Measurements from ENCODE around the gene BTBD1.
A peak's percentile ranks its signal among the peaks of the same experiment; 100 is the strongest.
"Not testable (repeated sequence)": the region's sequence is repeated elsewhere in the genome, so short reads cannot be mapped to it uniquely, and the experiment has no call there.

BTBD1 gene

DNA sequence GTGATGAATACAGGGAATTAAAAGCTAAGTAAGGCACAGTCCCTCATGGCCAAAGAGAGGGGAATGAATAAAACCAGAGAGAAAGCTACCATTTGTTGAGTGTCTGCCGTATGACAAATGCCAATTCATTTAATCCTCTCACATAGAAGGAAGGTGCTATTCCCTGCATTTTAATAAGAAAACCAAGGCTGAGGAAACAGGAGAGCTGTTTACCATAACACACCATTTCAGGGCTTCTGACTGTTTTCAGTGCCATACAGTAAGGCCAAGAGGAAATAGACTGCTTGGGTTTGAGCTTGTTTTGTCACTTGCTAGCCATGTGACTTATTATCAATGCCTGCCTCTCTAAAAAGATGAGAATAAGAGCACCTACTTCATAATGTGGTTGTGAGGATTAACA lies 10.1 kb downstream of the BTBD1 start:
- DNase-seq, result no peak

DNA sequence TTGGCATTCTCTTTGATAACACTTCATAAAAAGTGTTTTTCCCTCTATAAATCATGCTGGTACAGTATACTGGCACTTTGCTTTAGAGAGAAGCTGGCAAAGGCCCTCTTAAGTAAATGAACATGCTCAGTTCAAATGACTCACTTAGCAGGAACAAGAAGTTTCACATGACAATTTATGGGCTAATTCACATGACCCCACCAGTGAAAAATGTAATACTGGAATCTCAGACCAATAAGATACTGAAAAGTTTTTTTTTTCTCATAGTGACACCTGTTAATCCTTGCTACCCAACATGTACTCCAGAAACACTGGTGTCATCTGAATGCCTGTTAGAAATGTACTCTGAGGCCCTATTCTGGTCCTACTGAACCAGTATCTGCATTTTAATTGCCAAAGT lies 13.9 kb downstream of the BTBD1 start:
- DNase-seq, result peak; percentile 73 to 92

DNA sequence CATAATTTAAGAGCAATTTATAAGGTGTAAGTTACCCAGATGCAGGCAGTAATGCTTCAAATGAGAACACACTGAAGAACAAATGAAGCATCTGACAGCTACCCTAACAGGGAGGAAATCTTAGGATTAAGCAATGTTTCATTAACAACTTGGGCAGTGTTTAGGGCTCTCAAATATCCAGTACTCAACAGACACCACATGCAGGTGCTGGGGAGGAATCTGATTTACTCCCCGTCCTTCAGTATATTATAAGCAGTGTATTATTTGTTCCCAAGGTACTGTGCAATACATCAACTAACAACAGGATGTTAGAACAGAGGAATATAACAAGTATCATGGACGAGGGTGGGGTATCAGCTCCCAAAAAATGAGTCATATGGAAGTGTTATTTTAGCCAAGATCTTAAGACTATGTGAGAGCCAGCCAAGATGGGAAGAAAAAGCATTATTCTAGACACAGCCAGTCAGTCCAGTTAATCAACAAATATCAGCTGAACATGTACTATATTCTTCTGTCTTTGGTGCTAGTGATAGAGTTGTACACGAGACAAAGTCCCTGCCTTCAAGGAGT lies 20.4 kb downstream of the BTBD1 start:
- no peak for DNase-seq

DNA sequence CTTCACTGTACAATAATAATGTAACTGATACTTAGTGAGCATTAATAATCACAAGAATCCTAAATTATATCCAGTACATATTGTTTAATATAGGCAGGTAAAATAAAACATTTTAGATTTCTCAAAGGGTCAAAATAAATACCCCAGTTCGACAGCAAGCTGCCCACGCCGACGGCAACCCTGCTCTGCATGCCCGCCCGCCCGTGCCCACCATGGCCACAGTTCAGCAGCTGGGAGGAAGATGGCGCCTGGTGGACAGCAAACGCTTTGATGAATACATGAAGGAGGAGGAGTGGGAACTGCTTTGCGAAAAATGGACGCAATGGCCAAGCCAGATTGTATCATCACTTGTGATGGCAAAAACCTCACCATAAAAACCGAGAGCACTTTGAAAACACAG lies 22.9 kb downstream of the BTBD1 start:
- no peak for DNase-seq

DNA sequence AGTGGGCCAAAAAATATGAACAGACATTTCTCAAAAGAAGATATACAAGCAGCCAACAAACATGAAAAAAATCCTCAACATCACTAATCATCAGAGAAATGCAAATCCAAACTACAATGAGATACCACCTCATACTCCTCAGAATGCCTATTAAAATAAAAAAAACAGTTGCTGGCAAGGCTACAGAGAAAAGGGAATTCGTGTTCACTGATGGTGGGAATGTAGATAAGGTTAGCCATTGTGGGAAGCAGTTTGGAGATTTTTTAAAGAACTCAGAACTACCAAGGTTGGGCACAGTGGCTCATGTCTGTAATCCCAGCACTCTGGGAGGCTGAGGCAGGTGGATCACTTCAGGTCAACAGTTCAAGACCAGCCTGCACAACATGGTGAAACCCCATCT lies 27.8 kb downstream of the BTBD1 start:
- no peak for DNase-seq

DNA sequence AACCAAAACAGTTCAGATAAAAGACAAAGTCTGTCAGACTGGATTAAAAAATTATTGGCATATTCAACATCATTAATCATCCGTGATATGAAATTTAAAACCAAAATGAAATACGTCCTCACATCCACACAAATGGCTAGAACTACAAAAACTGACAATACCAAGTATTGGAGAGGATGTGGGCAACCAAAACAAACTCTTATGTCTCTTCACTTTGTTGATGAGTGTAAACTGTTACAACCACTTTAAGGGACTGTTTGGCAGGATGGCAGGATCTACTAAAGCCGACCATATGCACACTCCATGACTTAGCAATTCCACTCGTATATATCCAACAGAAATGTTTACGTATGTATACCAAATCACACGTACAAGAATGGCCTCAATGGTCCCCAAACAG lies 30.8 kb downstream of the BTBD1 start:
- DNase-seq, result no peak

DNA sequence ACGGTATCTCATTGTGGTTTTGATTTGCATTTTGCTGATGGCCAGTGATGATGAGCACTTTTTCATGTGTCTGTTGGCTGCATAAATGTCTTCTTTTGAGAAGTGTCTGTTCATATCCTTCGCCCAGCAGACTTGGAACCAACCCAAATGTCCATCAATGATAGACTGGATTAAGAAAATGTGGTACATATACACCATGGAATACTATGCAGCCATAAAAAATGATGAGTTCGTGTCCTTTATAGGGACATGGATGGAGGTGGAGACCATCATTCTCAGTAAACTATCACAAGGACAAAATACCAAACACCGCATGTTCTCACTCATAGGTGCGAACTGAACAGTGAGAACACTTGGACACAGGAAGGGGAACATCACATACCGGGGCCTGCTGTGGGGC lies 35.8 kb downstream of the BTBD1 start:
- not testable (repeated sequence) for DNase-seq

DNA sequence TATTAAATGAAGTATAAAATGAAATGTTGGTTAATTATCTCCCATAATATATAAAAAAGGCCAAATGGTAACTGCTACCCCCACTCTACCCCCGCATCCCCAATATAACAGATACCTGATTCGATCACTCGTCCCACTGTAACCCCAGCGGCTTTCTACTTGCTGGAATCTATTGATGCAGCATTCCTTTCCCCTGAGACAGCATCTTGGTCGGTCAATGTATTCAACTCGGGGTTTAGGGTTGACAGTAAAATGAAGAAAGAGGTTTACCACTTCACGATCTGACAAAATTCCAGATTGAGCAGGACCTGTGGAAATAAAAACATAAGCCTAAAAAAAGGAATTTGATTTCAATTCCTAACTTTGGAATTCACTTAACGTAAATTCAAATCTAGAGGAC lies 37.0 kb downstream of the BTBD1 start:
- no peak for DNase-seq

DNA sequence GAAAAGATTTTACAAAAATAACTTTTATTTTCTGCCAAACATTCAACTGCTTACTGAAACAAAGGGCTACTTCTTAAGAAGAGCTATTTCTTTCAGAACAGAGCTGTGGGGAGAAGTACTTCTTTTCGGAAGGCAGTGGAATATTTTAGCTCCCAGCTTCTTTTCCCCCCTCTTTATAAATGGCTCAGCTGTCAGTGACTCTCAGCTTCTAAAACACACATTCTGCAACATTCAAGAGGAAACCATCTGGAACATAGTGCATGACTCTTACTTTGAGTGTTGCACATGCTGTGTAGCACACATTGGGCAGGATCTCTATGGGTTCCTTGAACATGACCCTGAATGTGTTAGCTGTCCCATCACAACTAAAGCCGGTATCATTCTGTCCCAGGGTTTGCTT lies 48.6 kb downstream of the BTBD1 start:
- peak in 1 of 2 donors; percentile 11 for DNase-seq

DNA sequence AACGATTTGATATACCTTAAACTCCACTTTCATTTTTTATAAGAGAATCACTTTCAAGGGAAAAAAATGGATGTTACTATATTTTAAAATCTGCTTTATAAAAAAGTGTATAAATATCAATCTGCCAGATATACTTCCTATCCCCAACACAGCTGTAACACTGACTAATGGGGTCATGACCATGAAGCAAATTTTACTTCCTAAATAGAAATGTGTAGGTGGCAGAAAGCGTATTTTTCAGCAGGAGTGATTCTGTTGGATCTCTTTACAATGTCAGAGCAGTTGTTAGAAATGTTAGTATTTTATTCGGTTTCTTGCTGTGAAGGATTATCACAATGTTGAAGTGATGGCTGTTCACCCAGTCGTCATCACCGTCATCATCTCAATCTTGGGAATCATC lies 50.1 kb downstream of the BTBD1 start:
- DNase-seq, result peak; percentile 57 to 77

DNA sequence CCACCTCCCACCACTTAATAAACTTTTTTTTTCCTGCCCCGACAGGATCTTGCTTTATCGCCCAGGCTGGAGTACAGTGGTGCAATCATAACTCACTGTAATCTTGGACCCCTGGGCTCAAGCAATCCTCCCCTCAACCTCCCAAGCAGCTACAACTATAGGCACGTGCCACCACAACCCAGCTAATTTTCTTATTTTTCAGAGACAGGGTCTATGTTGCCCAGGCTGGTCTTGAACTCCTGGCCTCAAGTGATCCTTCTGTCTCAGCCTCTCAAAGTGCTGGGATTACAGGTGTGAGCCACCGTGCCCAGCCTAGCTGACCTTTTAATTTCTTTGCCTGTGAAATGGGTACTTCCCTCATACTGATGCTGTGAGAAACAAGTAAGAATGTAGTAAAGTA lies 51.7 kb downstream of the BTBD1 start:
- DNase-seq, result no peak

DNA sequence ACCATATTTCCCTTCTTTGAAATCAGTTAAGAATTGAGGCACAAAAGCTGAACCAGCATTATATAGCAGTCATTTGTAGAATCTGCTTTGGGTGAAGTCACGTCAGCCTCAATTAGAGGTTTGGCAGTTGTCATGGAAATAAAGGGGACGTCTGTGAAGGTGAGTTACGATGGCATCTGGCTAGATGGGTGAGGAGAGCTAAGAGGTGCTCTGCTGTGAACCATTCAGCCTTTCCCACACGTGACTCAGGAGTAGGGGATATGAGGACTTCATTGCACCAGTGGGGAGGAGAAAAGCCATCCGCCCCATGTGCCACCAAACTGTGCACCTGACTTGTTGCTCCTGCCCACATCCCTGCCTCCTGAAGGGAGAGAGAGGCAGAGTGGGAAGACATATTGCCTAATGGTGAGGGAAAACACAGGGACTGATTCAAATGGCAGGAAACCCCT lies 52.8 kb downstream of the BTBD1 start:
- DNase-seq, result peak in 1 of 2 donors; percentile 58

DNA sequence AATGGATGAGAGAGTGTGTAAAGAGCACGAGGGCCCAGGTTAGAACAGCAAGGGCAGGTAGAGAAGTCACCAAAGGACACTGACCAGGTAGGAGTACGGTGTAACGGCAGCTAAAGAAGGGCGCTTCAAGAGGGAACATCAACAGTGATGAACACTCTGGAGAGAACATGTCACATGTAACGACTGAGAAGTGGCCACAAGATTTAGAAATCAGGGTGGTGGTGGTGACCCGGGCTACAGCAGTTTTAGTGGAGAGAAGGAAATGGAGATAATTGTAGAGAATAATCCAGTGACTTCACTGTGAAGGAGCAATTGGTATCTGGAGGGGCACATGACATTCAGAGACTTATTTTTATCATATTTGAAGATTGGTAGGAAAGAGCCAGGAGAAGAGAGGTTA lies 54.4 kb downstream of the BTBD1 start:
- DNase-seq, result peak in 1 of 2 donors; percentile 38

DNA sequence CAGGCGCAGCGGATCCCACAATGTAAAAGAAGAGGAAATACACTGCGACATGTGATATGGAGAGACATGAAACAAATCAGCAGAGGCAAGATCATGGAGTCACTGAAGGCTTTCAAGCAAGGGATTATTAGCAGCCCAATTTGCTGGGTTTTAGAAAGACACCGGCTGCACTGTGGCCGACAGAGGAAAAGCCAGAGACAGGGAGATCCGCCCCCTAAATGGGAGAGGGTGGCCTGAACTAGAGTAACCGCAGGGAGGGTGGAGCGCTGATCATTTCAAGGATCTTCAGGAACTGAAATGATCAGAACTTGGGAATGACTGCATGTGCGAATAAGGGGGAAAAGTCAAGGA lies 55.0 kb downstream of the BTBD1 start:
- no peak for DNase-seq

DNA sequence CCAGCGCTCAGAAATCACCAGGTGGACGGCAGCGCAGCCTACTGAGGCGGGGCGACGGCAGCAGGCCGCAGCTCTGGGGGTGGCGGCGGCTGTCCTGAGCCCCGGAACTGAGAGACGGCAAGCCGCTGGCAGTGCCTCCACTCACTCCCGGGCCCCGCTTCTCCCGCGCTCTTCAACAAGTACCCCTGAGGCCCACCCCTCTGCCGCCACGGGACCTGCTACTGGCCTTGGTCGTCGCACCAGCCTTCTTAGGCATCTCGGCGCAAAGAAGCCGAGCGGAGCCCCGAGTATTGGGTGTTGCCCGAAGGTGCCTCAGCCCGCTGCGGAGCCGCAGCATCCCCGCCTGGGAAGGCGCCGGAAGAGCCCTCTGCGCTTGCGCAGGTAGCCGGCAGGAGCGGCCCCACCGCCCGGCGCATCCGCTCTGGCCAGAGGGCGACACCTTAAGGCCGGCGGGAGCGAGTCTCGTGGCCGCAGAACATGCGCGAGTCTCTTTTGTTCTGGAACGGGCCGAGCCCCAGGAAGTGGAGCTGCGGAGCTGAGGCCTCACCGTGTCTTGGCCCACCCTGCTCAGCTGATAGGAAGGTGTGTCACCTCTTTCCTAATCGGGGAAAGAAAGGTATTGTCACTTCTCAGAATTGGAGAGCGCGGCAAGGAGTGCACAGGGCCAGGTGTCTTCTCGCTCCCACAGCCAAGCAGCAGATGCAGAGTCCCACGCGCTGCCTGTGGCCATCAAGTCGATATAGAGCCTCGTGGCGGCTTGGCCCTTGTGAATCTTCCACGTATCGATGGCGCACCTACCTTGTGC lies 55.6 kb downstream of the BTBD1 start, which contains the start of gene C15orf40:
TSS of gene C15orf40 (minus strand) at position 369 of the 805 bp plus-strand sequence. CDS start at position 337, 32 bp downstream.
- DNase-seq, result peak; percentile 84 to 89

DNA sequence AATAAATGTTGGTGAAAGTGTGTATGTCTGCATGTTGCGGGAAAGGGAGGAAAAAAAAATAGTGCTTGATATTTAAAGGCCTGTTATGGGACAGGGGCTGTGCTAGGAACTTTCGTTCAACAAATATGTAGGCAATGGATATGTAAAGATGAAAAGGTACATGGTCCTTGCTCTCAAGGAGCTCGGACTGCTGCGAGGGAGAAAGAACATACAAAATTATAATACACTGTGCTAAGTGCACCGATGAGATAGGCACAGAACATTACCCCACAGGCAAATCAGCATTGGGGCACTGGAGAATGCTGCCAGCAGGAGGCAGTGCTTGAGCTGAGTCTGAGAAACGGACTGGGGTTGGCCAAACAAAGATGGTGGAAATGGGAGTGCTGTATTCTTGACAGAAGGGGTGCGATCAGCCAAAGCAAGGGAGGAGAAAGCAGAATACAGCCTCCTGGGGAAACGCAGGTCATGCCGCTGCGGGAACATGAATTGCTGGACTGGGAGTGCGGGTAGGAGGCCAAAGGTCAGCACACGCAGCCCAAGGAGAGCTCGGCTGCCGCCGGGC lies 56.3 kb downstream of the BTBD1 start:
- DNase-seq, result peak; percentile 79 to 88

DNA sequence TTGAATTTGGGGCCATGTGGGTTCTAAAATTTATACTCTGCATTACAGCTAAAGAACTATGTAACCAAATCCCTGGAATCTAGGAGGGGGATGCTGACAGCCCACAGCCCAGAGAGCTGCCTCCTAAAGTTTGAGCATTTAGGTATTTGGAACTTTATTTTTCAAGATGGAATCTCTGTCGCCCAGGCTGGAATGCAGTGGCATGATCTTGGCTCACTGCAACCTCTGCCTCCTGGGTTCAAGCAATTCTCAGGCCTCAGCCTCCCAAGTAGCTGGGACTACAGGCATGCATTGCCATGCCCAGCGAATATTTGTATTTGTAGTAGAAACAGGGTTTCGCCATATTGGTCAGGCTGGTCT lies 66.4 kb downstream of the BTBD1 start:
- DNase-seq, result not testable (repeated sequence)

DNA sequence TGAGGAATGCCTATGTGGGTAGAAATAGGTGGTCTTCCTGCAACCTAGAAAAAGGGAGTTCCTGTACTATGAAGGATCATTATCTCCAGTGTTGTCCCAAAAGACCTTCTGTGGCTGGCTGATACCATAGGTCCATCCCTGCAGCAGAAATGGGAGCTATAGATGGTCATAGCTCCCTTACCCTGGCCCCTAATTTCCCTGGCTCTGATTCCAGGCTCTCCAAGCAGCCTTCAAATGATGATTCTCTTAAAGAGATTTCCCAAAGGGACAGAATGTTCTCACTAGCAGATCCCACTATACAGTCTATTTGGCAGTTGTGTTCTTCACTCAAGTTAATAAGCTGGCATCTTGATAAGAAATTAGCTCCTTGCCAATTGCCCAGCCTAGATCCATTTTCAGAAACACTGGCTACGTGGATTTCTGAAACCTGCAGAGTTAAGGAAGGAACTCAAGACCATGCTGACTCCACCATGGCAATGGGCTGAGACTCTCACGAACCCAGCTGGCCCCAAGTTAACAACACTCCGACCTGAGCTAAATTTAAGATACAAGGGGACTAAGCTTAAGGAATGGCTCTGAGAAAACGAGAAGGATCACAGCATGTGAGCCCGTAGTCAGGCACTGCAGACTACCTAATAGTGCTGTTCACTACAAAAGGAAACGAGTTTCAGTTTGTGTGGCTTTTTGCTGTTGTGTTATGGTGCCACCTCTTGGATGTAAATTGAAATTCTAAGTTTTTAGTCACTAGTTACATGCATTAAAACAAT lies 67.0 kb downstream of the BTBD1 start:
- peak; percentile 40 to 81 for DNase-seq

DNA sequence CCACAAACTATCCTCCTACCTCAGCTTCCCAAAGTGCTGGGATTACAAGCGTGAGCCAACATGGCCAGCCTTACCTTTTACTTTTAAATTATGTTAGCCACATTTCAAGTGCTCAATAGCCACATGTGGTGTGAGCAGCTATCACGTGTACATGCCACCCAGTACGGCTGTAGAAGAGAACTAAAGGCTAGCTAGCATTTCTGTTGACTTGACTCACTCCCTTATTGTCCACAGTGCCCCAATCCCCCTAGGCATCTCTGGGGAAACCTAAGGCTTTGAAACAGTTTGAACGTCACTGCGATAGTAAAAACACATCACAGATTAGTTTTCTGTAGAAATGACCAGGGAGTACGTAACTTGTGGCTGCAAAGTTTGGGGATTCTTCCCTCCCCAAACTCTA lies 67.6 kb downstream of the BTBD1 start:
- DNase-seq, result no peak

DNA sequence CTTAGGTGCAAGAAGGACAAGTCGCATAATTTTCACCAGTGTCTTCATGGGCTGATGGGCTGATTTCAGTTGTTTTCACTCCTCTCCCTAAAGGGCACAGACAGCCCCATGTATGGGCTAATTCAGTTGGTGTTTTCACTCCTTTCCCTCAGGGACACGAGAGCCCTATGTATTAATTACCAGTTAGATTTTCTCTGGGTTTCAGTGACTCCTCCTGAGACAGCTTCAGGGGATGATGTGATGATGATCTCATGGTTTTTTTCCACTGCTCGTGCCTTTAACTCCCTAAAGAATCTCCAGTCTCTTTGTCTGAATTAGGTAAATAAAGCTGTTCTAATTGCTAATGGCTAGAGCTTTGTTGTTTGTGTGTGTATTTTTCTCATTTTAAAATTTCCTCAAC lies 71.1 kb downstream of the BTBD1 start:
- no peak for DNase-seq

DNA sequence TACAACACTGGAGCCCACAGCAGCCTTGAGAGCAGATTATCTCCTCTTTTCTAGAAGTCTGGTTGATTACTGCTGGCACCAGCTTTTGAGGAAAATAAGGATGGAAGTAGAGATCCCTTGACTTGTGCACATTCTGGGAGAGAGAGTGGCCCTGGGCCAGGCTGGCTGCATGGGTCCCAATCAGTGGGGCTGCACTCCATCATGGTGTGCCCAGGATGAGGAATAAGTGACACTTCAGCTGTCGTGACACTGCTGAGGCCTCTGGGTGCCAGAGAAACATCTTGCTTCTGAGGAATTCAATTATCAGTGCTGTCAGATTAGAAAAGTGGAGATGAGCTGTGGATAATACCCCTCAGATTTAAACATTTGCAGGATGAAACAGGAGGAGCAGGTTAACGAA lies 72.0 kb downstream of the BTBD1 start:
- DNase-seq, result no peak

DNA sequence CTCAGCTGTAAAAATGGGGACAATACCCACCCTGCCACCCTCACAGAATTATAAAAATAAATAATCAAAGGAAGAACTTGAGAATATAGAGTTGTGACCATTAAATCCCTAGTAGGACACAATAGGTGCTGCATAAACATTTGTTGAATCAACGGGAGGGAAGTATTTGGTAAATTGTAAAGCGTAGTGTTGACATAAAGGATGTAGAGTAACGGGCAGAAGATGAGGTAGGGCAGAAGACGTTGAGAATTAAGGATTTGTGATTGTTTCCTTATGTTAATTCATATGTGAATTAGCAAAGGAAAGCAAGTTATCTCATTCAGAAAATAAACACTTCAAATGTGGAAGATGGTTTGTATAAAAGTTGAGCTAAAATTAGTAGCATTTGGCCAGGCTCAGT lies 73.9 kb downstream of the BTBD1 start:
- no peak for DNase-seq

DNA sequence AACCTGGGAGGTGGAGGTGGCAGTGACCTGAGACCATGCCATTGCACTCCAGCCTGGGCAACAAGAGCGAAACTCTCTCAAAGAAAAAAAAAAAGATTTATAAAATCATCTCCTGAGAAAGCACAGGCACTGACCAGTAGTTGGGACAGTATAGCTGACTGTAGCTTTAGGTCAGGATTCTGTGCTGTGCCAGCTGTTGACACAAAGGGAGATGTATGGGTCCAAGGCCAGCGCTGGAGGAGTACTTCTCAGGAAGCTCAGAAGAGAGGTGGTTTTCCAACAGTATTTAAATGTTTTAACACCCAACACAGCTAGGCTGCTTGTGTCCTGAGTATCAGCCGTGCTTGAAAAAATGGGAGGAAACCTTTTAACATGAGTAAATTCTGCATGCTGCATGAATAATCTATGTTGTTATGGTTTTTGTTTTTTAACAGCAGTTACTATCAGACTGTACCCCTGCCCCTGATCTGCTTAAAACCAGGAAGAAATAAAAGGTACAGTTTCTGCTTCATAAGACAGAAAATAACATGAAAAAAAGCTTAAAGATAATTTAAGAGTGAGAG lies 74.5 kb downstream of the BTBD1 start:
- no peak for DNase-seq

All from inflammatory macrophage treated with lipopolysaccharide for 1 hour (primary cell).